Muscle layer of colon (tissue), 2 donors: Measurements from ENCODE around the gene CTPS2.
"Not testable (repeated sequence)": the region's sequence is repeated elsewhere in the genome, so short reads cannot be mapped to it uniquely, and the experiment has no call there.

Experiments used
- H3K27ac ChIP-seq: one replicate; pipeline ENCODE4 v1.7.0; 2013; ENCODE audit warnings: low read depth, mild to moderate bottlenecking, low read length, moderate library complexity
- H3K27me3 ChIP-seq, 2 donors: one replicate each; pipeline ENCODE4 v1.7.0; 2013; ENCODE audit warnings: low read length in 2 of 2, mild to moderate bottlenecking in 2 of 2; ENCODE audit not compliant: insufficient read depth in 2 of 2, control insufficient read depth in 1 of 2
- H3K36me3 ChIP-seq: one replicate; pipeline ENCODE4 v1.7.0; 2013; ENCODE audit warnings: mild to moderate bottlenecking, low read length; ENCODE audit not compliant: insufficient read depth
- H3K4me1 ChIP-seq: one replicate; pipeline ENCODE4 v1.7.0; 2013; ENCODE audit warnings: mild to moderate bottlenecking, low read length; ENCODE audit not compliant: insufficient read depth
- H3K4me3 ChIP-seq, 2 donors: one replicate each; pipeline ENCODE4 v1.7.0; 2013; ENCODE audit warnings: low read length in 2 of 2, low read depth in 1 of 2, mild to moderate bottlenecking in 1 of 2, moderate library complexity in 1 of 2
- H3K9ac ChIP-seq: one replicate; pipeline ENCODE4 v1.7.0; 2013; ENCODE audit warnings: low read length
- H3K9me3 ChIP-seq: one replicate; pipeline ENCODE4 v1.7.0; 2013; ENCODE audit warnings: mild to moderate bottlenecking, low read length
- donor health status: abdominal sarcoma.
- donor health status: Adenocarcinoma of cecum.

CTPS2 gene, protein sequence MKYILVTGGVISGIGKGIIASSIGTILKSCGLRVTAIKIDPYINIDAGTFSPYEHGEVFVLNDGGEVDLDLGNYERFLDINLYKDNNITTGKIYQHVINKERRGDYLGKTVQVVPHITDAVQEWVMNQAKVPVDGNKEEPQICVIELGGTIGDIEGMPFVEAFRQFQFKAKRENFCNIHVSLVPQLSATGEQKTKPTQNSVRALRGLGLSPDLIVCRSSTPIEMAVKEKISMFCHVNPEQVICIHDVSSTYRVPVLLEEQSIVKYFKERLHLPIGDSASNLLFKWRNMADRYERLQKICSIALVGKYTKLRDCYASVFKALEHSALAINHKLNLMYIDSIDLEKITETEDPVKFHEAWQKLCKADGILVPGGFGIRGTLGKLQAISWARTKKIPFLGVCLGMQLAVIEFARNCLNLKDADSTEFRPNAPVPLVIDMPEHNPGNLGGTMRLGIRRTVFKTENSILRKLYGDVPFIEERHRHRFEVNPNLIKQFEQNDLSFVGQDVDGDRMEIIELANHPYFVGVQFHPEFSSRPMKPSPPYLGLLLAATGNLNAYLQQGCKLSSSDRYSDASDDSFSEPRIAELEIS

DNA sequence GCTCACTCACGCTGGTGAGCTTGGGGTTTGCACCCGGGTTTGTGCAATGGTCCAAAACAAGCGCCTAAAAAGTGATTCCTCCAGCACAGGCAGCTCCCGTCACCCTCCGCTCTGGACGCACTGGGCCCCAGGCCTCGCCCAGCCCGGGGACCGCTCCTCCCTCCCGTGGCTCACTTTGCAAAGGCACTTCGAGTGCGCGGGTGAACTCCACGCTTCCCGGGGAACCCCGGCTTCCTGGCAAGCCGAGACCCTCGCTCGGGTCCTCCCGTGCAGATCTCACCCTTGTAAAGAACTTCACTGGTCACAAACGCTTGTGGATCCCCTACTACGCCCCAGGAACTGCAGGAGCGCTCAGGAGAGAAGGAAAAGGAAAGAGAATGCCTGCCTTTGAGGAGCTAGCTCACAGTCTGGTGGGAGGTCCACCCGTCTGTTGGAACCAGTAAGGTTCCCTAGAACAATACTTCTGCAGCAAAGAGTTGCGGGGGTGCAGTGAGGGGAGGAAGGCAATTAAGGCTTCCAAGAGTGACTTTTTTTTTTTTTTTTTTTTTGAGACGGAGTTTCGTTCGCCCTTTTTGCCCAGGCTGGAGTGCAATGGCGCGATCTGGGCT is at the start of gene CTPS2:
Gene CTPS2 (minus strand): TSS at position 122 of the 608 bp plus-strand sequence. CDS start 9,767 bp downstream, outside the sequence.
- H3K27me3 ChIP-seq = peaks cover 0 to 21% of the 10 kb centered on the region in 2 donors
- H3K36me3 ChIP-seq = no peaks in the 10 kb centered on the region
- peak within 1 kb of the TSS; percentile 70 for H3K27ac ChIP-seq
- H3K9me3 ChIP-seq = no peaks in the 10 kb centered on the region
- peak within 1 kb of the TSS; percentile 62 to 63 for H3K4me3 ChIP-seq
- peaks cover 4% of the 10 kb centered on the region for H3K4me1 ChIP-seq
- peak within 1 kb of the TSS; percentile 33 for H3K9ac ChIP-seq

DNA sequence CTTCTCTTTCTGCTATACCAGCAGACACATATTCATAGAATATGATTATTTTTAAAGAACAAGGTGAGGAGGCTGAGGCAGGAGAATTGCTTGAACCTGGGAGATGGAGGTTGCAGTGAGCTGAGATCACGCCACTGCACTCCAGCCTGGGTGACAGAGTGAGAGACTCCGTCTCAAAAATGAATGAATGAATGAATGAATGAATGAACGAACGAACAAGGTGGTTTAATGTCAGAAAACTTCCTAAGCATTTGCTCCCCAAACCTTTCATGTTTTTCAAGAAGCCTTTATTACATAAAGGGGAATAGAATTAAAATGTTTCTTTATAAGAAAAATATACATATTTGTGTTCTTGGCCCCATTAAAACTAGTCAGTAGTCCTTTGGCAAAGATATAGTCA is 49.0 kb upstream of the CTPS2 start:
- H3K9me3 ChIP-seq, H3K27ac ChIP-seq, H3K4me3 ChIP-seq, H3K27me3 ChIP-seq, H3K4me1 ChIP-seq, H3K9ac ChIP-seq: not testable (repeated sequence)
- H3K36me3 ChIP-seq = peaks cover 23% of the 10 kb centered on the region

DNA sequence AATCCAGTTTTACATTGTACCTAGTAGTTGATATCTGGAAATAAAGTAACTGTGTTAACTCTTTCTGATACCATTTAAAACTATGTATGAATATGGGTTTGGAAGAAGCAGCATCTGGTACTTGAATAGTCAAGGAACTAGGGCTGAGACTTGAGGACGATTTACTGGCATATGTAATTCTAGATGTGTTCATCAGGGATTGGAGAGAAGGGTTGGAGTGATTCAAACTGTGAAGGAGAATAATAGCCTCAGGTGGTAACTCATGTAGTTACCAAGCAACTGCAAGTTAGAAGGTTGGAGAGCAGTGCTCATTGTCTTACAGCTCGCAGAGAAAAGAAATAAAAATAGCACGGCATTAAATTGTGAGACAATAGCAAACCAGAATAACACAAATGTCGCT is 44.3 kb upstream of the CTPS2 start:
- Histone ChIP-seq H3K27me3 (no peaks in the 10 kb centered on the region), H3K4me1 (no peaks in the 10 kb centered on the region), H3K27ac (no peak overlapping the region), H3K36me3 (peaks cover 43% of the 10 kb centered on the region), H3K9me3 (no peaks in the 10 kb centered on the region), H3K9ac (no peak overlapping the region), H3K4me3 (no peak overlapping the region)

DNA sequence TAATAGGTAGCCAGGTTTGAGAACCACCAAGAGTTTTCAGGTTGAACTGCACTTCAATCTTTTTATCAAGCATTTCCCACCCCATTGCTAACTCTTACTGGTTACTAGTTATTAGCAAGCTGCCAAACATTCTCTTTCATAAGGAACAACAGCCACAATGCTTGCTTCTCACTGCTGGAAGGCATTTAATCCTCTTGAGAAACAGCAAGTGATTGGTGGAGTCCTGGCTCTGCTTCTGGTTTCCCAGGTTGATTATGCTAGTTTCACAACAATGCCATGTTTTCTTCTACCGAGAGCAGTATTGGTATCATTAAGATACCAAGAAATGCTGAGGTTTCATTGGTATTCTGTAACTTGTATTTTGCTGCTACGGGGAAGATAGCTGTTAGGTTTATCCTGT is 41.5 kb upstream of the CTPS2 start:
- peaks cover 41% of the 10 kb centered on the region for H3K36me3 ChIP-seq
- no peaks in the 10 kb centered on the region for H3K4me1 ChIP-seq

DNA sequence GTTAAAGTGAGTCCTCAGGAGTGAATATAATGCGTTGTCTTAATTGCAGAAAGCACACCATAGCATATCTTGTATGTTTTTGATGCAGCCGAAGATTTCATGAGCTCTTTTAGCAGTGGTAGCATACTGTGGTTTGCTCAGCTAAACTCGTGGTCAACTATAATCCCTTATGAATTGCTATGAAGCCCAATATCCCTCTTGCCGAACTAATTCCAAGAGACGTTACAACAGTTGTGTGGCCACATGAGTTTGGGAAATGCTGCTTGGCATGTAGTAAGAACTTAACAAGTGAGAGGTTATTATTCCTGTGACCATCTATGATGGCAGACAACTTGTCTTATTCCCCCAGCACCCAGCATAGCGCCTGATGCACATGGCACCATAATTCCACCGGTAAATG is 37.7 kb upstream of the CTPS2 start:
- Histone ChIP-seq H3K27ac (no peak overlapping the region), H3K4me1 (no peaks in the 10 kb centered on the region), H3K4me3 (no peak overlapping the region), H3K36me3 (peaks cover 42% of the 10 kb centered on the region), H3K9ac (no peak overlapping the region), H3K27me3 (no peaks in the 10 kb centered on the region), H3K9me3 (no peaks in the 10 kb centered on the region)

More for the DNA sequence above, 41.5 kb upstream of the CTPS2 start:
- no peaks in the 10 kb centered on the region for H3K27me3 ChIP-seq
- no peak overlapping the region for H3K27ac ChIP-seq
- H3K9ac ChIP-seq = no peak overlapping the region
- no peak overlapping the region for H3K4me3 ChIP-seq
- no peaks in the 10 kb centered on the region for H3K9me3 ChIP-seq

DNA sequence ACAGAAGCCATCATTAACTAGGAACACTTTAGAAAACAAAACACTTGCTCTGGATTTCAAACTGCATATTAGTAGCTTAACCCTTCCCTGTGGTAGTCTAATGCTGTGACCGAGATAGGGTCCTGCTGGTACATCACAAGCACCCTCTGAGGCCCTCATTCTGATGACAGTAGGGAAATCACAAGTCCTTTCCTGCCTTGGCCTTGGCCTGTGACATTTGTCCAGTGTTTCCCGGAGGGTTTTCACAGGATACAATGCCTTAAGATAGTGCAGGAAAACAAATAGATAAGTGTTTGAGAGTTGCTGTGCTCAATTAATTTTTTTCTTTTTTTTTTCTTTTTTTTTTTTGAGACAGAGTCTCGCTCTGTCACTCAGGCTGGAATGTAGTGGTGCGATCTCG is 36.0 kb upstream of the CTPS2 start:
- Histone ChIP-seq H3K27ac (no peak overlapping the region), H3K4me3 (no peak overlapping the region), H3K27me3 (no peaks in the 10 kb centered on the region), H3K4me1 (no peaks in the 10 kb centered on the region), H3K36me3 (peaks cover 47% of the 10 kb centered on the region), H3K9me3 (no peaks in the 10 kb centered on the region), H3K9ac (no peak overlapping the region)

DNA sequence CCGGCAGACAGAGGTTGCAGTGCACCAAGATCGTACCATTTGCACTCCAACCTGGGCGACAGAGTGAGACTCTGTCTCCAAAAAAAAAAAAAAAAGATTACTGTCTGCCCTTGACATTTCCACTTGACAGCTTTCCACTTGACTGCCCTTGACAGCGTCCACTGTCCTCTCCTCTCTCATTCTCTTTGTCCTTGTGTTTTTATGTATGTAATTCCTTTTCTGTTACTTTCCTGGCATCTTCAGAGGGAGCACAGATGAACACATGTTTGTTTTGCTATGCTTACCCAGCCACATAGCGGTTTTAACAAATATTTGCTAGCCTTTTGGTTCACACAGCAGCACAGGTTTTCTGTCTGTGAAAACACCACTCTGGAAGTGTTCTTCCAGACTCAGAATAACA is 33.2 kb upstream of the CTPS2 start:
- H3K27ac ChIP-seq = no peak overlapping the region
- H3K9me3 ChIP-seq = no peaks in the 10 kb centered on the region
- no peaks in the 10 kb centered on the region for H3K27me3 ChIP-seq
- H3K4me1 ChIP-seq = no peaks in the 10 kb centered on the region
- H3K36me3 ChIP-seq = peaks cover 56% of the 10 kb centered on the region
- no peak overlapping the region for H3K9ac ChIP-seq
- H3K4me3 ChIP-seq = no peak overlapping the region

DNA sequence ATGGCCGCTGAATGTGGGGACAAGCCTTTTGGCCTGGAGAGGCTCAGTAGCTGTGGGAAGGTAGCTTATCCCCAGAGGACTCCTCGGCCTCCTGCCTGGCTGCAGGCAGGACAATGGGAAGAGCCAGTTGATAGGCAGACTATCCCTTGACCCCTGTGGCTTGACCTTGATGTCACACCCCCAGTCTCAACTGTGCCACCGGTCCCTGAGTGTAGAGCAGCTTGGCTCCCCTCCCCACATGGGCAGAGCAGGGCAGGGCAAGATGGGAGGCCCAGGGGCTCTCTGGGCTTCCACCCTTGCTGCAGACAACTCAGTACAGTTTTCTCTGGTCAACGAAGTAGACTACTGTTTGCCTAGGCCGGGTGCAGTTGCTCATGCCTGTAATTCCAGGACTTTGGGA is 32.6 kb upstream of the CTPS2 start:
- no peaks in the 10 kb centered on the region for H3K27me3 ChIP-seq
- H3K27ac ChIP-seq = no peak overlapping the region
- peaks cover 56% of the 10 kb centered on the region for H3K36me3 ChIP-seq
- no peak overlapping the region for H3K9ac ChIP-seq
- H3K4me1 ChIP-seq = no peaks in the 10 kb centered on the region
- no peaks in the 10 kb centered on the region for H3K9me3 ChIP-seq
- H3K4me3 ChIP-seq = no peak overlapping the region

DNA sequence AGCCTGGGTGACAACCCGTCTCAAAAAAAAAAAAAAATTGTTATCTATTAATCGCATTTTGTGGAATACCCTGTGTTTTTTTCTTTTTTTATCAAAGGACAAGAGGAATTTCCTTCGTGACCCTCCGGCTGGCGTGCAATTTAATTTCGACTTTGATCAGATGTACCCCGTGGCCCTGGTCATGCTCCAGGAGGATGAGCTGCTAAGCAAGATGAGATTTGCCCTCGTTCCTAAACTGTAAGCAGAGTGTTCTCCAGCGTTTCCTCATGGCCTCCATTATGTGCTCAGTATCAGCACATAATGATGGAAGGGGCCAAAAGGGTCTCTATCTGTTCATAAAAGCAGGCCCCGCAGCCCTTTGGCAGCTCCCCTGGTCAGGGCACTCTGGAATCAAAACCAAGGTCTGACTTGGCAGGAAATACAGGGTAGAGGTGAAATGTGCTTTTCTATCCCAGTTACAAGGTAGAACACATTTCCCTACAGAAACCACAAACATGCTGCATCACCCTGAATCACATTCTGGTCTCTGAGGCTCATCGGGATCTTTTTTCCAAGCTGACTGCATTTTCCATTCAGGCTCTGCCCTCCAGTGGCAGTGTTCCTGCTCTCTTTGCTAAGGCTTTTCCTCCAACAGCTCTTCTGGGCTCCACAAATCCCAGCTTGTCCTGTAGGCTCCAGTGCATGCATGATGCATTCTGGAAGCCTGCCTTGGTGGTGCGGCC is 31.3 kb upstream of the CTPS2 start:
- no peak overlapping the region for H3K27ac ChIP-seq
- H3K36me3 ChIP-seq = peaks cover 49% of the 10 kb centered on the region
- no peaks in the 10 kb centered on the region for H3K4me1 ChIP-seq
- H3K4me3 ChIP-seq = no peak overlapping the region
- H3K9ac ChIP-seq = no peak overlapping the region
- H3K27me3 ChIP-seq = no peaks in the 10 kb centered on the region
- no peaks in the 10 kb centered on the region for H3K9me3 ChIP-seq

DNA sequence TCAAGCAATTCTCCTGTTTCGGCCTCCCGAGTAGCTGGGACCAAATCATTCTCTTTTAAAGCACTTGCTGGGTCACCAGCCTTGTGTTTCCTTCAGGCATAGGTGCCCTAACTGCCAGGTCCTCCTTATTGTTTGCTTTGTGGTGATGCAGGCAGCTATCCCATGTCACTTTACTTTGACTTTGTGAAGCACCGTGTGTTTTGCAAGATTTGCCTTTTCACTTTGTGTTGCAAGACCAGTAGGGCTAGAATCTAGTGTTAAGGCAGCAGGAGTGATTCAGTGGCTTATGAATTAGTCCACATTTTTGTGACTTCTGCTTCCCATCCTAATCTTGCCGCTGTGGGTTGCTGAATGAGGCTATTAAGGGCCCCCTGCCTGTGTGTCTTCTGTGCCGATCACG is 27.1 kb upstream of the CTPS2 start:
- no peak overlapping the region for H3K27ac ChIP-seq
- H3K27me3 ChIP-seq = no peaks in the 10 kb centered on the region
- no peaks in the 10 kb centered on the region for H3K9me3 ChIP-seq
- no peak overlapping the region for H3K4me3 ChIP-seq
- no peak overlapping the region for H3K9ac ChIP-seq
- peaks cover 41% of the 10 kb centered on the region for H3K36me3 ChIP-seq
- no peaks in the 10 kb centered on the region for H3K4me1 ChIP-seq

DNA sequence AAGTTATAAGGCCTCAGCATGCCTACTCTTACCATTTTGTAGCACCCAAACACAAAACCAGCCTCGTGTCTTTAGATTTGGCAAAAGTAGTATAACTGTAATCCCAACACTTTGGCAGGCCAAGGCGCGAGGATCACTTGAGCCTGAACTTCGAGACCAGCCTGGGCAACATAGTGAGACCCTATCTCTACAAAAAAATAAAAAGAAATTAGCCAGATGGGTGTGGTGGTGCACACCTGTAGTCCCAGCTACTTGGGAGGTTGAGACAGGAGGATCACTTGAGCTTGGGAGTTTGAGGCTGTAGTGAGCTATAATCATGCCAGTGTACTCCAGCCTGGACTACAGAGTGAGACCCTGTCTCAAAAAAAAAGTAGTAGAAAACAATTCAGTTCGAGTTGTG is 24.6 kb upstream of the CTPS2 start:
- Histone ChIP-seq H3K36me3 (peaks cover 29% of the 10 kb centered on the region), H3K27ac (no peak overlapping the region), H3K9me3 (no peaks in the 10 kb centered on the region), H3K4me1 (no peaks in the 10 kb centered on the region), H3K4me3 (no peak overlapping the region), H3K9ac (no peak overlapping the region), H3K27me3 (no peaks in the 10 kb centered on the region)
